B cell (primary cell): ENCODE results near the gene CRNN. TPM values are rescaled to one million over a fixed set of nuclear protein-coding genes. Genes with fewer than 3 reads are reported as not detected.

Source experiments
- ATAC-seq: fragments of 200-7000 bp; cut with Tn5 transposase; one replicate; pipeline ENCODE4 v1.10.0; 2021; ENCODE audit warnings: low read depth, mild to moderate bottlenecking, moderate number of reproducible peaks, moderate library complexity
- CTCF ChIA-PET: fragments of 350-600 bp; sonication (Branson Sonifier 250); formaldehyde crosslinking; loops from one replicate; lab custom pipeline; 2021; ENCODE audit warnings: antibody characterized with exemption, inconsistent platforms; lab: Charles Lee
- POLR2A ChIA-PET: fragments of 350-600 bp; sonication (Branson Sonifier 250); formaldehyde crosslinking; loops from one replicate; lab custom pipeline; 2021; ENCODE audit warnings: antibody characterized with exemption; lab: Charles Lee
- DNase-seq: peaks from one replicate; pipeline ENCODE4 v3.0.0; 2013
- H2AFZ ChIP-seq: 2 replicates; pipeline ENCODE4 v1.6.1; 2012; ENCODE audit warnings: mild to moderate bottlenecking, low read depth, low read length; ENCODE audit not compliant: insufficient read depth, poor library complexity, severe bottlenecking
- H3K27ac ChIP-seq, 2 donors: 1 replicate in 1 of 2; 2 replicates in 1 of 2; pipeline ENCODE4 v1.5.1; 2012 to 2013; ENCODE audit warnings: low read length in 2 of 2, mild to moderate bottlenecking in 2 of 2, moderate library complexity in 1 of 2
- H3K27me3 ChIP-seq, 4 experiments: fragments of 200-600 bp in 1 of 4; sonication (generic) in 1 of 4; replicated peaks in 1 of 4; 1 replicate in 2 of 4; 2 replicates in 2 of 4; pipeline versions ENCODE4 v1.6.1 to v1.7.0; 2013 to 2016; ENCODE audit warnings: low read length in 3 of 4, mild to moderate bottlenecking in 2 of 4, mixed read lengths in 1 of 4, moderate library complexity in 1 of 4; ENCODE audit not compliant: insufficient read depth in 4 of 4, control insufficient read depth in 3 of 4; ENCODE audit errors: control extremely low read depth in 1 of 4
- H3K36me3 ChIP-seq, 2 experiments: replicated peaks in 1 of 2; 1 replicate in 1 of 2; 2 replicates in 1 of 2; pipeline versions ENCODE4 v1.6.1 to v1.7.1; 2013; ENCODE audit warnings: low read length in 1 of 2; ENCODE audit not compliant: insufficient read depth in 2 of 2, control insufficient read depth in 1 of 2; ENCODE audit errors: control extremely low read depth in 1 of 2, extremely low read depth in 1 of 2
- H3K4me1 ChIP-seq, 2 donors: fragments of 200-600 bp in 1 of 2; sonication (generic) in 1 of 2; 1 replicate in 1 of 2; 2 replicates in 1 of 2; pipeline versions ENCODE4 v1.5.1 to v1.6.1; 2013 to 2017; ENCODE audit warnings: low read length in 2 of 2; ENCODE audit not compliant: control insufficient read depth in 2 of 2, insufficient read depth in 2 of 2
- H3K4me2 ChIP-seq: replicated peaks from 2 replicates; pipeline ENCODE3; 2012; ENCODE audit warnings: mild to moderate bottlenecking, low read depth, low read length; ENCODE audit not compliant: poor library complexity, severe bottlenecking
- H3K4me3 ChIP-seq, 5 experiments: fragments of 200-600 bp in 1 of 5; sonication (generic) in 1 of 5; 1 replicate in 3 of 5; 2 replicates in 2 of 5; pipeline versions ENCODE4 v1.5.1 to v1.7.0; 2011 to 2016; ENCODE audit warnings: low read length in 4 of 5, mild to moderate bottlenecking in 4 of 5, low read depth in 2 of 5, control low read depth in 1 of 5, moderate library complexity in 1 of 5; ENCODE audit not compliant: insufficient read depth in 1 of 5; ENCODE audit errors: control extremely low read depth in 1 of 5, extremely low read depth in 1 of 5
- H3K79me2 ChIP-seq: fragments of 200-600 bp; sonication (generic); one replicate; pipeline ENCODE4 v1.6.0; 2016; ENCODE audit warnings: low read length; ENCODE audit not compliant: control insufficient read depth, insufficient read depth
- H3K9ac ChIP-seq: fragments of 200-600 bp; sonication (generic); 2 replicates; pipeline ENCODE4 v1.6.1; 2017; ENCODE audit warnings: mild to moderate bottlenecking, low read length, moderate library complexity
- H3K9me3 ChIP-seq, 3 donors: one replicate each; pipeline versions ENCODE4 v1.6.1 to v1.7.1; 2013; ENCODE audit warnings: low read length in 2 of 3; ENCODE audit not compliant: control insufficient read depth in 2 of 3, insufficient read depth in 1 of 3; ENCODE audit errors: control extremely low read depth in 1 of 3
- H4K20me1 ChIP-seq: 2 replicates; pipeline ENCODE4 v1.6.0; 2012; ENCODE audit warnings: mild to moderate bottlenecking, low read length; ENCODE audit not compliant: insufficient read depth, control insufficient read depth, poor library complexity, severe bottlenecking
- H3K27ac Mint-ChIP-seq: one replicate; pipeline ENCODE4 v1.8.0; 2021; ENCODE audit warnings: mixed read lengths
- H3K27me3 Mint-ChIP-seq: one replicate; pipeline ENCODE4 v1.8.0; 2021; ENCODE audit warnings: mixed read lengths
- H3K4me1 Mint-ChIP-seq: one replicate; pipeline ENCODE4 v1.8.0; 2021; ENCODE audit warnings: mixed read lengths
- H3K4me3 Mint-ChIP-seq: one replicate; pipeline ENCODE4 v1.8.0; 2021; ENCODE audit warnings: mixed read lengths
- H3K9me3 Mint-ChIP-seq: one replicate; pipeline ENCODE4 v1.8.0; 2022; ENCODE audit warnings: mixed read lengths; ENCODE audit not compliant: insufficient read depth
- EZH2 ChIP-seq: IDR thresholded peaks from 2 replicates; pipeline ENCODE4 v1.6.1; 2012; ENCODE audit warnings: borderline replicate concordance, low read depth, mild to moderate bottlenecking, moderate library complexity, low read length; ENCODE audit not compliant: insufficient read depth, poor library complexity, severe bottlenecking
- WGBS: methylation state at CpG from one replicate; pipeline ENCODE4 v1.1.5; 2013; ENCODE audit warnings: missing lambda C conversion rate; ENCODE audit not compliant: insufficient coverage; 5-methylcytosine and 5-hydroxymethylcytosine counted together
- intact Hi-C: fragments of 100-400 bp; cut with micrococcal nuclease; formaldehyde crosslinking; loops from one replicate; pipeline ENCODE4 v1.10.0; 2022
- polyA plus RNA-seq: library from polyadenylated mRNA; depleted of rRNA; stranded (reverse); fragments of >200 nt; gene quantifications from 2 replicates; pipeline ENCODE4 v1.2.3, GENCODE V29; 2012
- total RNA-seq, 2 donors: library from RNA; stranded (reverse); fragments of 120-200 nt in 1 of 2; gene quantifications; 1 replicate in 1 of 2; 2 replicates in 1 of 2; pipeline versions ENCODE4 v1.2.3 to v1.2.4, GENCODE V29; 2013 to 2022
- TF ChIP-seq, protein P1 (sequence below): fragments of 200-600 bp; IDR thresholded peaks from one replicate; pipeline ENCODE4 v1.8.0; 2022; ENCODE audit warnings: antibody characterized with exemption, mild to moderate bottlenecking

CRNN gene
- total and polyA plus RNA-seq, 2 donors (not counting 1 experiment from before 2014, with no cell fraction given): not detected

DNA sequence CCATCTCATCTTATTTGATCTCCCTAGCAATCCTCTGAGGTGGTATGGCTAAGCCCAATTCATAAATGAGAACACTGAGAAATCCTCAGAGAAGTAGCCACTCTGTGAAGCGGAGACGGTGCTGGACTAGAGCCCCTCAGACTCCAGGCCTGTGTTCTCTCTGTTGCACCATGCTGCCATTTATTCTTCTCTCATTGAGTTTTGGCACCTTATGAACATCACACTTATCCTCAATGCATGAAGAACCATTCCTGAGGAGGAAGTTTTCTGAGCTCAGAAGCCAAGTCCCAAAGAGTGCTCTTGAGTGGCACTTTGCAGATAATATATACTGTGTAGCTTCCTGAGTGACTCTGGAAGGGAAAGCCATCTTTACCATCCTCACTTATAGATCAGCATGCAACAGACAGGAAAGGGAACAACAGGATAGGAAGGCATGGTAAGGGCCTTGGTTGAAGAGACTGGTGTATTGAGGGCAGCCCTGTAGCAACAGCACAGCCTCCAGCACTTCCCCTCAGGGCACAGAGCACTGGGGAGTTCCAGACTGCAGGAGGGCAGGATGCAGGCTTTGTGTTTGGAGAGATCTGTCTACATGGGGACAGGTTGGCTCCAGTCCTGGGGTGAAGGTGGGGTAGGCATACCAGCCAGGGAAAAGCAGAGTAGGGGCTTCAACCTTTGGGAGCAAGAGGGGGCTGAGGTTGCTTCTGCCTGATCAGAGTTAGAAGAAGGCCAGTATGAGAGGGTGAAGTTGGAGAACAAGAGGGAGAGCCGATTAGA, 1.6 kb upstream of the CRNN start:
- DNase-seq: no peak
- Mint-ChIP-seq H3K4me1 (no peaks in the 10 kb centered on the region), H3K4me3 (no peak overlapping the region), H3K27ac (no peak overlapping the region), H3K9me3 (no peaks in the 10 kb centered on the region), H3K27me3 (peaks cover 32% of the 10 kb centered on the region)
- no peak overlapping the region for H3K9ac ChIP-seq
- no peaks in the 10 kb centered on the region for H3K36me3 ChIP-seq
- no peak overlapping the region for H3K4me2 ChIP-seq
- POLR2A ChIA-PET: no interaction called here
- no peaks in the 10 kb centered on the region for H4K20me1 ChIP-seq
- intact Hi-C loops: no loop called here
- no peak overlapping the region for H3K27ac ChIP-seq
- ATAC-seq: no peak
- H3K79me2 ChIP-seq: no peaks in the 10 kb centered on the region
- no peak overlapping the region for H3K4me3 ChIP-seq
- TF ChIP-seq, protein P1, sequence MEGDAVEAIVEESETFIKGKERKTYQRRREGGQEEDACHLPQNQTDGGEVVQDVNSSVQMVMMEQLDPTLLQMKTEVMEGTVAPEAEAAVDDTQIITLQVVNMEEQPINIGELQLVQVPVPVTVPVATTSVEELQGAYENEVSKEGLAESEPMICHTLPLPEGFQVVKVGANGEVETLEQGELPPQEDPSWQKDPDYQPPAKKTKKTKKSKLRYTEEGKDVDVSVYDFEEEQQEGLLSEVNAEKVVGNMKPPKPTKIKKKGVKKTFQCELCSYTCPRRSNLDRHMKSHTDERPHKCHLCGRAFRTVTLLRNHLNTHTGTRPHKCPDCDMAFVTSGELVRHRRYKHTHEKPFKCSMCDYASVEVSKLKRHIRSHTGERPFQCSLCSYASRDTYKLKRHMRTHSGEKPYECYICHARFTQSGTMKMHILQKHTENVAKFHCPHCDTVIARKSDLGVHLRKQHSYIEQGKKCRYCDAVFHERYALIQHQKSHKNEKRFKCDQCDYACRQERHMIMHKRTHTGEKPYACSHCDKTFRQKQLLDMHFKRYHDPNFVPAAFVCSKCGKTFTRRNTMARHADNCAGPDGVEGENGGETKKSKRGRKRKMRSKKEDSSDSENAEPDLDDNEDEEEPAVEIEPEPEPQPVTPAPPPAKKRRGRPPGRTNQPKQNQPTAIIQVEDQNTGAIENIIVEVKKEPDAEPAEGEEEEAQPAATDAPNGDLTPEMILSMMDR: no peak
- TF ChIP-seq EZH2: no peak
- peaks cover 0 to 16% (median 2%) of the 10 kb centered on the region in 4 experiments for H3K27me3 ChIP-seq
- 88% methylated on average over 3 of the region's 3 CpGs for WGBS
- no peaks in the 10 kb centered on the region for H3K9me3 ChIP-seq
- H2AFZ ChIP-seq: no peak overlapping the region
- no peaks in the 10 kb centered on the region for H3K4me1 ChIP-seq
- CTCF ChIA-PET: interaction anchor here (1.1 kb wide), 1 partner anchor 229 kb away, joined by 3 read pairs; no protein-coding TSS in a partner anchor

DNA sequence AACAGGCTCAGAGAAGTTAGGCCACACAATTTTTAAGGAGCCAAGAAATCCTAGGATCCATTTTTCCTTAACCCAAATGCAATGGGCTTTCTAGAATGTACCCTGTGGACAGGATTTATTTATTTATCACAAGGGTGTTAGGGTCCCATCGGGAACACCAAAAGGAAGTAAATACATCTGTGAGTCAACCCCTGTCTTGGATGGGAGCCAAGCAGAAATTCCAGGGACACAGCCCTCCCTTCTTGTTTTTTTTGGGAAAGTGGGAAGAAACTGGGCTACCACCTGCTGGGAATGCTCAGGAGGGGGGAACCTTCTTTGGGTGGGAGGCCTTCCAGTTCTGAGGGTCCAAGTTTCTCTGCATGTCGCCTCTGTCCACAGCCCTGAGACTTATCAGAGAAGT, 1.3 kb downstream of the CRNN start:
- ATAC-seq: no peak
- Histone ChIP-seq H4K20me1 (no peaks in the 10 kb centered on the region), H3K4me1 (no peaks in the 10 kb centered on the region), H3K9me3 (no peaks in the 10 kb centered on the region), H2AFZ (no peak overlapping the region), H3K4me3 (no peak overlapping the region), H3K27me3 (peaks cover 0 to 10% (median 2%) of the 10 kb centered on the region in 4 experiments), H3K79me2 (no peaks in the 10 kb centered on the region), H3K36me3 (no peaks in the 10 kb centered on the region), H3K9ac (no peak overlapping the region), H3K4me2 (no peak overlapping the region), H3K27ac (no peak overlapping the region)
- intact Hi-C loops: no loop called here
- 100% methylated on average over 2 of the region's 2 CpGs for WGBS
- H3K9me3 Mint-ChIP-seq: no peaks in the 10 kb centered on the region
- peaks cover 35% of the 10 kb centered on the region for H3K27me3 Mint-ChIP-seq
- POLR2A ChIA-PET: no interaction called here
- no peaks in the 10 kb centered on the region for H3K4me1 Mint-ChIP-seq
- no peak for TF ChIP-seq EZH2
- TF ChIP-seq, protein P1: no peak
- no peak overlapping the region for H3K27ac Mint-ChIP-seq
- CTCF ChIA-PET: no interaction called here
- no peak overlapping the region for H3K4me3 Mint-ChIP-seq
- no peak for DNase-seq
